PC-9 (cell line): ENCODE results near the gene EOMES.

Source experiments
- CTCF ChIP-seq: fragments of 200-600 bp; sonication (generic); conservative IDR thresholded peaks from 2 replicates; pipeline ENCODE4 v1.6.1; 2017; ENCODE audit warnings: mixed run types, antibody characterized with exemption, mild to moderate bottlenecking, moderate library complexity
- EZH2 ChIP-seq: fragments of 200-600 bp; sonication (generic); IDR thresholded peaks from 2 replicates; pipeline ENCODE4 v1.8.0; 2017; ENCODE audit warnings: antibody characterized with exemption, low read depth

- TF ChIP-seq CTCF, result no peak
- TF ChIP-seq EZH2, result no peak
Measured at GRCh38 chr3:27714692-27715453, 7.2 kb downstream of the EOMES start.
